GM10847 (cell line): ENCODE results near the gene SGSM2.

Source experiments
- POLR2A ChIP-seq: IDR thresholded peaks from 2 replicates; pipeline ENCODE4 v1.6.1; 2011; ENCODE audit not compliant: insufficient read length; ENCODE audit errors: extremely low read depth

The SGSM2 gene

DNA sequence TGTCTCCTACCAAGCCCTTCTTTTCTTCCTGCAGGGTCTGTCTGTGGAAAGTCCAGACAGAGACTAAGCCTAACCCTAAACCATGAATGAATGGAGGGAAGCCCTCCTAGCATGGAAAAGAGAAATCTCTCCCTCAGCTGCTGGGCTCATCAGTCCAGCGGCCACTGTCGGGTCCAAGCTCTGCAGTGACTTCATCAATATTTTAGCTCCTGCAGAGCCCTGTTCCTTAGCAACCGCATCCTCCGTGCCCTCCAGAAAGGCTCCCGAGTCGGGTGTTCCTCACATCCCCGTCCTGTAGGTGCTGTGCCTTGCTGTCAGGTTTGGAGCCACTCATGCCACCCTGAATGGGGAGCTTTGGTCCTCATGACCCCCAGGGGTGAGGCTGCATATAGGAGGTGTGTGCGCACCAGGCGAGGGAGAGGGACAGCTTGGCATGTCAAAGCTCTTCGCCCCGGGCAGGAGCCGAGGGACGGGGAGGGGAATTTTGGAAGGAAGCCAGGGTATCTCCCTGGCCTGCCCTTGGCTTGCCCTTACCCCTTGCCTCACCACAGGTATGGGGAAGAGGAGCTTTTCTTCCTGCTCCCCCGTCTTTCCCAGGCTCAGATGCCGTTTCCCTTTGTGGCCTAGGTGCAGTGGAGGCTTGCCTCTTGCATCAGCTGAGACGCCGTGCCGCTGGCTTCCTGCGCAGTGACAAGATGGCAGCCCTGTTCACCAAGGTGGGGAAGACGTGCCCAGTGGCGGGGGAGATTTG, 23.9 kb downstream of the SGSM2 start:
- no peak for TF ChIP-seq POLR2A

DNA sequence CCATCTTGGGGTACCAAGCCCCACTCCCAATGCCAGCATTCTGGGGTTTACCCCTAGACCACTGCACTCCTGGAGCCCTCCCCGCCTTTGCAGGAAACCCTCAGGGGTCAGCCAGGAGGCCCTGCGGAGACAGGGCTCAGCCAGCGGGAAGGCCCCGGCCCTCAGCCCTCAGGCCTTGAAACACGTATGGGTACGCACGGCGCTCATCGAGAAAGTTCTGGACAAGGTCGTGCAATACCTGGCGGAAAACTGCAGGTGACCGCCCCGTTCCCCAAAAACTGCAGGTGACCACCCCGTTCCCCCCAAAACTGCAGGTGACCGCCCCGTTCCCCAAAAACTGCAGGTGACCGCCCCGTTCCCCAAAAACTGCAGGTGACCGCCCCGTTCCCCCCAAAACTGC, 24.7 kb downstream of the SGSM2 start:
- TF ChIP-seq POLR2A, result no peak

DNA sequence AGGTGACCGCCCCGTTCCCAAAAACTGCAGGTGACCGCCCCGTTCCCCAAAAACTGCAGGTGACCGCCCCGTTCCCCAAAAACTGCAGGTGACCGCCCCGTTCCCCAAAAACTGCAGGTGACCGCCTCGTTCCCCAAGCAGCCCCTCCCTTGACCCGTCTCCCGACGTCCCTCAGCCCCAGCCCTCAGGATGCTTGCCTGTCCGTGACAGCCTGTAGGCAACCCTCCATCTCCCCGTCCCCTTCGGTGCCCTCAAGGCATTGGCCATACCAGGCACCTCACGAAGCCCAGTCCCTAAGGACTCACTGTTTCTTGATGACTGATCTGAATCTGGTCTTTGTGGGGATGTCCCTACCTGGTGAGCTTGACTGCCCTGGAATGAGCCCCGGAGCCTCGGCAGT, 25.1 kb downstream of the SGSM2 start:
- no peak for TF ChIP-seq POLR2A

DNA sequence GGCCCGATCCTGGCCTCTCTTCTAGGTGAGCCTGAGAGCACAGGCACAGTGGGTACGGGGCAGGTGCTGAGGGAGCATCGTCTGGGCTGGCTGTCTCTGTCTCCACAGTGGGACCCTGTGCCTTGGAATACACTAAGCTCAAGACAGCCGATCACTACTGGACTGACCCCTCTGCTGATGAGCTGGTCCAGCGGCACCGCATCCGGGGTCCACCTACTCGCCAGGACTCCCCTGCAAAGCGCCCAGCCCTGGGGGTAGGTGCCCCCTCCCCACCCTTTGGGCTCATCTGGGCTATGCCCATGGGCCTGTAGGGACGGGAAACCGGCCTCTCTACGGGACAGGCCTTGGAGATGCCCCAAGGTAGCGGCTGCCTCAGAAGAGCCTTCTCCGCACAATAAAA, 25.6 kb downstream of the SGSM2 start:
- no peak for TF ChIP-seq POLR2A

DNA sequence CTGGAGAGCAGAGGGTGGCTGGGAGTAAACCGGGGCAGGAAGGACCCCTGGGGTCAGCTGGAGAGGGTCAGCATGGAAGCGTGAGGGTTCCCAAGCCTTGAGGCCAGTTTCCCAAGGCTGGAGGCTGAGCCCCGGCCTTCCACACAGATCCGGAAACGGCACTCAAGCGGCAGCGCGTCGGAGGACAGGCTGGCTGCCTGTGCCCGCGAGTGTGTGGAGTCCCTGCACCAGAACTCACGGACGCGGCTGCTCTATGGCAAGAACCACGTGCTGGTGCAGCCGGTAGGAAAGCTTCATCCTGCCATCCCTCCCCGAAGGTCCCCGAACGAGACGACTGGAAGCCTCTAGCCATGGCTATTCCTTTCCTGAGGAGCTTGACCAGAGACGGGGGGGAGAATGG, 26.0 kb downstream of the SGSM2 start:
- no peak for TF ChIP-seq POLR2A

DNA sequence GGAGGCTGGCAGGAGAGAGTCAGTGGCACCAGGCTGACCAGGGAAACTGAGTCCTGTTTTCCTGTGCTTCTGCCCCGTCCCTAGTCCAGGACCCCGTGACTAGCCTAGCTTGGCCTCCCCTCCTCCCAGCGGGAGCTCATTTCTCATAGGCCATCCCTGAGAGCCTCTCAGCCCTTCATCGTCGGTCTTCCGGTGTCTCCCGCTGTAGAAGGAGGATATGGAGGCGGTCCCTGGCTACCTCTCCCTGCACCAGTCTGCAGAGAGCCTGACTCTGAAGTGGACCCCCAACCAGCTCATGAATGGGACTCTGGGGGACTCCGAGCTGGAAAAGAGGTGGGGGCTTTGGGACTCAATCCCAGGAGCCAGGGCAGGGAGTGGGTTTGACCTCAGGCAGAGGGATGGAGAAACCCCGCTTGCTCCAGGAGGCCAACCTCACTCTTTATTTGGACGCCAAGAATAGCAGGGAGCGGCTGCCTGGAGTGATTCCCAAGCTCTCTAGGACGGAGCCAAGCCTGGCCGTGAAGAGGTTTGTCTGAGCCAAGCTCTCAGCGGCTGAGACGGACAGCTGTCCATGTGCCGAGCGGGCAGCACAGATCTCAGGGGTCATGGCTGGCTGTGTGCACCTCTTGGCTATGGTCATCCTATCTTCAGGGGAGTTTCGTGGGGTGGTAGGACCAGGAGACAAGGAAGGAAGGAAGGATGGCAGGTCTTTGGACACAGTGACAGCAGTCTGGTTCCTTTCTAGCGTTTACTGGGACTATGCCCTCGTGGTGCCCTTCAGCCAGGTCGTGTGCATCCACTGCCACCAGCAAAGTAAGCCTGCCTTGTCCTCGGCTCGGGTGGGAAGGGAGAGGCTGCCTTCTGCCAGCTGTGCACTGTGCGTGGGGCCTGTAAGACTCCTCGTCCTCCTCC, 26.8 kb downstream of the SGSM2 start:
- no peak for TF ChIP-seq POLR2A

DNA sequence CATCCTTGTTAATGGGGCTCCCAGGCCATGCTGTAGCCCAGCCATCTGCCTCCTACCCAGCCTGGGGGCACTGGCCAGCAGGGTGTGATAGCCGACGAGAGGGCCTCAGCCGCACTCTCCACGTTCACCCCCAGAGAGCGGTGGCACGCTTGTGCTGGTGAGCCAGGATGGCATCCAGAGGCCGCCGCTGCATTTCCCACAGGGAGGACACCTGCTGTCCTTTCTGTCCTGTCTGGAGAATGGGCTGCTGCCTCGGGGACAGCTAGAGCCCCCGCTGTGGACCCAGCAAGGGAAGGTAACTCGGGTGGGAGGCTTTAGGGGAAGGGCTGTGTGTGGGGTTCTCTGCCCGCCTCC, 27.4 kb downstream of the SGSM2 start:
- TF ChIP-seq POLR2A, result no peak

DNA sequence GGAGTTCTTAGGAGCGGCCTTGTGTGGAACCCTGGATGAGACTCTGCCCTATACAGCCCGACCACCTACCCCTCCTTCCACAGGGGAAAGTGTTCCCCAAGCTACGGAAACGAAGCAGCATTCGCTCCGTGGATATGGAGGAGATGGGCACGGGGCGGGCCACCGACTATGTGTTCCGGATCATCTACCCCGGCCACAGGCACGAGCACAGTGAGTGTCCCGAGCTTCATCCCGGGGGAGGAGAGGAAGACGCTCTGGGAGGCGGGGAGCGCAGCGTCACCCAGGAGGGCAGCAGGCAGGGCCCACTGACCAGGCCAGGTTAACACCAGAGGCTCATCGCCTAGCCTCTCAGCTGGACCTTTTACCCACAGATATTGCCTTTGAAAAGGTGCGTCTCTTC, 27.8 kb downstream of the SGSM2 start:
- no peak for TF ChIP-seq POLR2A

DNA sequence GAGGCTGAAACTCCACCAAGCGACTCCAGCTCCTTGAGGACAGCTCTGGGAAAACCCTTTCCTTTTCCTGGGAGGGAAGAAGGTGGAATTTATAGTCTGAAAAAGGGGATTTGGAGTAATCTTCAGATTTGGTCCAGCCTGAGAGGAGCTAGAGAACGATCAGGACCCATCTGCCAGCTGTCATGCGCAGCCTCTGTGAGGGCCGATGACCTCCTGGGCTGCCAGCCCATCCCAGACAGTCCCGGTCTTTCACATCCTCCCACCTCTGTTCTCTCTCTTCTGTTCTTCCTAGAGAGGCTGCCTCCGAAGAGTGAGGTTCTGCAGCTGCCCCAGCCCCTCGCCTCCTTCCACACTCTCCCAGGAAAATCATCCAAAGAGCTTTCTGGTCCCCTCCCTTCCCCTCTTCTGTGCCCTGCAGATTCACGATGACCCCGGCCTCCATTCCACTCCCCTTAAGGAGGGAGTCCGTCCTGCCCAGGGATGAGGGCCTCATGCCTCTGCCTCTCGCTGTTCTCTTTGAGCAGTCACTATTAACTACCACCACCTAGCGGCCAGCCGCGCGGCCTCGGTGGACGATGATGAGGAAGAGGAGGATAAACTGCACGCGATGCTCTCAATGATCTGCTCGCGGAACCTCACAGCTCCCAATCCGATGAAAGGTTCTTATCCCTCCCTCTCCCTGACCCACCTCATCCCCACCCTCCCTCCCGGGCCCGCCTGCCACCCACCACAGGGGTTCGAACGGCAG, 29.6 kb downstream of the SGSM2 start:
- TF ChIP-seq POLR2A, result no peak

DNA sequence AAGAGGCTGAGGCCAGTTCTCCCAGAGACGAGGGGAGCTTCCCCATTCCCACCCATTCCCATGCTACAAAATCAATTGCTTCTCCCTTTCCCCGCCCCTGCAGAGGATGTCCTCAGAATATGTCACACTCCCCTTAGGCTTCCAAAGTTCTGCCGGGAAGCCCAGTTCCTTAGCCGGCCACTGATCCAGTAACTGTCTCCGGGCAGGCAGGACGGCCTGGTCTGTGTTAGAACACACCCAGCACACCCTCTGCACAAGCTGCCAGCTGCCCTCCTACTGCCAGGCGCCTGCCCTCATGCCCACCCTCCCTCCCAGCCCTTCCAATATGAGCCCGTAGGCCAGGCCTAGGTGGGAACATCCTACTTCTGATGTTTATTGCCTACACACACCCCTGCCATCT, 31.1 kb downstream of the SGSM2 start:
- no peak for TF ChIP-seq POLR2A

DNA sequence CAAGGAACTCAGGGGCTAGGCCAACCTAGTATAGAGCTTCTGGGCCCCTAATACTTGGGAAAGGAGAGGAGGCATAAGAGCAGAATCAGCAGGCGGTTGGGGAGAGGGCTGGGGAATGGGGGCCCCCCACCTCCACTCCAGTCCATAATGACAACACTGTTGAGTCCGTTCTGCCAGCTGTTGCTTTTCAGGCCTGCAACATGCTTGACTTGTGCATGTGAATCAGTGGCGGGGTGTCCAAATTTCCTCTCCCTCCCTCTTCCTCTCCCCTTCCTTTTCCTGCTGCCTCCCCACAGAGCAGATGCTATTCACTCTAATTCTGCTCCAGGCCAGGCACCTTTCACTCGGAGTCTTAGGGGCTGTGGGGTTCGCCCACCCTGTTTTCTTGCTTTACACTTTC, 31.7 kb downstream of the SGSM2 start:
- TF ChIP-seq POLR2A, result no peak

DNA sequence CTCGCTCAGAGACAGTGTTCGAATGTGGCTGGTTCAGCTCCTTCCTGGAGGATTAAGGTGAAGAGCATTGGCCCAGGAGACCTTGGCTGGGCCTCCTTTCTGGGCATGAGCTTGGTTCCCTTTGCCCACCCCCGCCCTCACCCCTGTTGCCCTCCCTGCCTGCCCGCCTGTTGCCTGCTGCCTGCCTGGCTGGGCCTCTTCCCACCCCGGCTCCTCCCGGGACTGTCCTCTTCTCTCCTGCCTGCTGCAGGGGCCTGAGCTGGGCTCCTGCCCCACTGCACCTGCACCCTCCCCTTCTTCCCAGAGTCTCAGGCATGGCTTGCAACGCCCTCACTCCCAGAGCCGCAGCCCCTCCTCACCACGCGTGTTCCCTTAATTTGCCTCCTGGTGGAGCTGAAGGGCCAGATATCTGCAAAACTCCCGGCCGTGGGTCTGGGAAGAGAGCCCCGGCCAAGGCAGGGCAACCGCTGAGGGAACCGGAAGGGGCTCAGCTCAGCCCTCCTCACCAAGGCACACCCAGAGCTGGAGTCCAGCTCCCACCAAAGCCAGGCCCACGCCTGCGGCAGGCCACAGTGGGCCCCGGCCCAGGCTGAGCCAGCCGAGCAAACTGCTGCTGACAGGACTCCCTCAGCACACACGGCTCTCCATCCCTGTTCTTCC, 32.4 kb downstream of the SGSM2 start:
- no peak for TF ChIP-seq POLR2A

DNA sequence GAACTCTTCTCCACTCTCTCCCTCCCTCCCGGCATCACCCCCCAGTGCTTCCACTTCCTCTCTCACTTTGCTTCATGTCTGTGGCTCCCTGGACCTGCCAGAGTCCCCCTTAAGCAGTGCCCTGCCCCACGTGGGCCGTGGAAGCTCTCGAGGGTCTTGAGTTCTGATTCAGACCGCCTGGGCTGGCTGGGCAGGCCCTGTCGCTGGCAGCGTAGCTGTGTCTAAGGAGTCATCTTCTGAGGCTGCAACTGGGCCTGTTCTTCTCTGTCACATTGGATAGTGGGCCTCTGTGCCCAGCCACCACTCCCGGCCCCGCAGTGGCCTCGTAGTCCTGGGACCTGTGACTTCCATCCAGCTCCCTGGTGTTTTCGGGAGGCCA, 32.9 kb downstream of the SGSM2 start:
- no peak for TF ChIP-seq POLR2A

DNA sequence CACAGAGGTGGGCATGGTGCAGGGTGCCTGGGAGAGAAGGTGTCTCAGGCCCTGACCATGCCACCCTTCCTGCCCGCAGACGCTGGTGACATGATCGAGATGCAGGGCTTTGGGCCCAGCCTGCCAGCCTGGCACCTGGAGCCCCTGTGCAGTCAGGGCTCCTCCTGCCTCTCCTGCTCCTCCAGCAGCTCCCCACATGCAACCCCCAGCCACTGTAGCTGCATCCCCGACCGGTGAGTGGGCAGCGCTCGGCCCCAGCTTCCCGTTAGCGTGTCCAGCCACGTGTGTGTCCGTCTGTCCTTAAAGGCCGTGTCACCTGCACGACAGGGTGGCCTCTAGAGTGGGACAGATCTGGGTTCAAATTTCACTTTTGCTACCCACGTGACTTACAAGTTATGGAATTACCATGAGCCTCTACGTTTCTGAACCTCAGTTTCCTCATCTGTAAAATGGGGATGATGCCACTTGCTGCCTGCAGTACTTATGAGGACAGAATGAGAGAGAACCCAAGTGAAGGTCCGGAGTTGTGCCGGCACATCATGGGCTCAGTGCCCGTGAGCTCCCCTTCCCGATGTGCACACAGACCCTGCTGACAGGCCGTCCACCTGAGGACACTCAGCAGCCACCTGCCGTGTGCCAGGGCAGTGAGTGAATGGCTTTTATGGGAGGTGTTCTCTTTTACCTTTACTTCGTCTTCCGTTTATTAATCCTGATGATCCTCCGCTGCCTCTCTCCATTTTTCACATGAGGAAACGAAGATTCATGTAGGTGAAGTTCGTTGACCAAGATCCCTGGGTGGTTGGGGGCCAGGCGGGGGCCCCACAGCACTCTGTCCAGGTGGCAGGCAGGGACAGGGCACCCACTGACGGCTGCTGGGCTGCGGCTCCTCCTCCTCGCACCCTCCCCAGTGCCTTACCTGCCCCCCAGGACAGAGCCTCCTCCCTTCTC, 34.2 kb downstream of the SGSM2 start:
- no peak for TF ChIP-seq POLR2A

DNA sequence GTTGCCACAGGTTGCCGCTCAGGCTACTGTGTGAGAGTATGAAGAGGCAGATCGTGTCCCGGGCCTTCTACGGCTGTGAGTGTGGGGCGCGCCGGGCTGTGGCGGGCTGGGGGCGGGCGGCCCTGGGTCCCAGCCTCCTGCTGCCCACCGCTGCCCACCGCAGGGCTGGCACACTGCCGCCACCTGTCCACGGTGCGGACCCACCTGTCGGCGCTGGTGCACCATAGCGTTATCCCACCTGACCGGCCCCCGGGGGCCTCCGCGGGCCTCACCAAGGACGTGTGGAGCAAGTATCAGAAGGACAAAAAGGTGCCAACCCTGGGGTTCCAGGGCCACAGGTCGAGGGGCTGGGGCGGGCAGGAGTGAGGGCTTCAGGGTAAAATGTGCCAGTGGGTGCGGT, 34.9 kb downstream of the SGSM2 start:
- TF ChIP-seq POLR2A, result no peak

DNA sequence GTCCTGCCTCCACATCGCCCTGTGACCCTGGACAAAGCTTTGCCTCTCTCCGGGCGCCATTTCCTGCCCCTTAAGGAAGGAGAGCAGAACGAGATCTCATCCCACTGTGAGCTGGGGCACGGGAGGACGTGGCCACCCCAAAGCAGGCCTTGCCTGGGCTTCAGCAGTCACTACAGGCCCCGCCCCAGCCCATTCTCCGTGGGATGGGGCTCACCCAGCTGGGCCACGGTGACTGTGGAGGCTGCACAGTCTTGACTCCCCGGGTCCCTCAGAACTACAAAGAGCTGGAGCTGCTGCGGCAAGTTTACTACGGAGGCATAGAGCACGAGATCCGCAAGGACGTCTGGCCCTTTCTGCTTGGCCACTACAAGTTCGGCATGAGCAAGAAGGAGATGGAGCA, 35.4 kb downstream of the SGSM2 start:
- TF ChIP-seq POLR2A, result no peak
